Colonic mucosa (tissue), 4 donors: ENCODE measurements around the gene YRDC. TPM values are rescaled to one million over a fixed set of nuclear protein-coding genes. Genes with fewer than 3 reads are reported as not detected.

ENCODE experiments used
- DNase-seq: peaks from one replicate; pipeline ENCODE4 v3.0.0-alpha.2; 2020
- H3K27ac ChIP-seq: fragments of 200-600 bp; one replicate; pipeline ENCODE4 v1.8.0; 2021
- H3K27me3 ChIP-seq: fragments of 200-600 bp; one replicate; pipeline ENCODE4 v1.8.0; 2021
- H3K36me3 ChIP-seq: fragments of 200-600 bp; one replicate; pipeline ENCODE4 v1.8.0; 2021
- H3K4me1 ChIP-seq: fragments of 200-600 bp; one replicate; pipeline ENCODE4 v1.8.0; 2021; ENCODE audit warnings: mild to moderate bottlenecking
- H3K4me3 ChIP-seq: fragments of 200-600 bp; one replicate; pipeline ENCODE4 v1.8.0; 2021
- H3K9ac ChIP-seq, 2 donors: one replicate each; pipeline ENCODE4 v1.7.0; 2013; ENCODE audit warnings: control low read depth in 2 of 2, low read depth in 2 of 2, low read length in 2 of 2
- H3K9me3 ChIP-seq: fragments of 200-600 bp; one replicate; pipeline ENCODE4 v1.8.0; 2021
- intact Hi-C: fragments of 100-400 bp; cut with DNase I; formaldehyde crosslinking; loops from one replicate; pipeline ENCODE4 v1.14.1; 2022
- total RNA-seq, 2 donors: library from RNA; stranded (reverse); fragmentation: NEBNext Ultra II Directional in 1 of 2; extraction: Animal tissue kit (Norgen Biotek cat#: 25700) in 1 of 2; gene quantifications; one replicate each; pipeline ENCODE4 v1.2.1, GENCODE V29; 2021
- TF ChIP-seq, protein P1 (sequence below): fragments of 200-600 bp; IDR thresholded peaks from one replicate; pipeline ENCODE4 v1.8.0; 2022; ENCODE audit warnings: antibody characterized with exemption, mild to moderate bottlenecking
- donor health status: healthy.
- donor health status: DM: no; HTN: no; CAD: no.
- donor health status: DM: no; HTN: no; CAD: no.

Gene YRDC
- total RNA-seq, 2 donors from 2014 or later: 14.4 to 16.3 TPM

DNA sequence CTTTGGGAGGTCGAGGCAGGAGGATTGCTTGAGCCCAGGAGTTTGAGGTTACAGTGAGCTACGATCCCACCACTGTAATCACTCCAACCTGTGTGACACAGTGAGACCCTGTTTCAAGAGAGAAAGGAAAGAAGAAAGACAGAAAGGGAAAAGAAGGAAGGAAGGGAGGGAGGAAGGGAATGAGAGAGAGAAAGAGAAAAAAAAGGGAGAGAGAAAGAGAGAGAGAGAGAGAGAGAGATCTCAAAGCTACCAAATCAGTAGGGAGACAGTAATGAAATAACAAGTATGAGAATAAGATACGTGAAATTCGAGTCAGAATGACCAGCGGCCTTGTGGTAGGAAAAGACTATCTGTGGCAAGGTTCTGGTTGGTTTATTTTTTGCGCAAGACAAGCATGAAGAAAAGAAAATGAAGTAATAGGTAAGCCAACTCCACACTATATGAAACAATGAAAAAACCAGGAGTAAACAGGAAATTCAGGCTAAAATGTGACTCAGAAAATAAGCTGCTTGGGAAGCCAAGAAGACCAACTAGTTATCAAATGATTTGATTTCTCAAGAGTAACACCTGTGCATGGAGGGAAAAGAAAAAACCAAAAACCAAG is 42.4 kb upstream of the YRDC start:
- intact Hi-C loops: no loop called here
- Histone ChIP-seq H3K36me3 (no peaks in the 10 kb centered on the region), H3K27ac (no peak overlapping the region)

GRCh38 chr1:37849480-37849879 is 41.5 kb upstream of the YRDC start:
- TF ChIP-seq, protein P1, sequence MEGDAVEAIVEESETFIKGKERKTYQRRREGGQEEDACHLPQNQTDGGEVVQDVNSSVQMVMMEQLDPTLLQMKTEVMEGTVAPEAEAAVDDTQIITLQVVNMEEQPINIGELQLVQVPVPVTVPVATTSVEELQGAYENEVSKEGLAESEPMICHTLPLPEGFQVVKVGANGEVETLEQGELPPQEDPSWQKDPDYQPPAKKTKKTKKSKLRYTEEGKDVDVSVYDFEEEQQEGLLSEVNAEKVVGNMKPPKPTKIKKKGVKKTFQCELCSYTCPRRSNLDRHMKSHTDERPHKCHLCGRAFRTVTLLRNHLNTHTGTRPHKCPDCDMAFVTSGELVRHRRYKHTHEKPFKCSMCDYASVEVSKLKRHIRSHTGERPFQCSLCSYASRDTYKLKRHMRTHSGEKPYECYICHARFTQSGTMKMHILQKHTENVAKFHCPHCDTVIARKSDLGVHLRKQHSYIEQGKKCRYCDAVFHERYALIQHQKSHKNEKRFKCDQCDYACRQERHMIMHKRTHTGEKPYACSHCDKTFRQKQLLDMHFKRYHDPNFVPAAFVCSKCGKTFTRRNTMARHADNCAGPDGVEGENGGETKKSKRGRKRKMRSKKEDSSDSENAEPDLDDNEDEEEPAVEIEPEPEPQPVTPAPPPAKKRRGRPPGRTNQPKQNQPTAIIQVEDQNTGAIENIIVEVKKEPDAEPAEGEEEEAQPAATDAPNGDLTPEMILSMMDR: no peak
- Histone ChIP-seq H3K36me3 (no peaks in the 10 kb centered on the region), H3K9me3 (no peaks in the 10 kb centered on the region), H3K27me3 (no peaks in the 10 kb centered on the region), H3K4me1 (peaks cover 5% of the 10 kb centered on the region), H3K9ac (no peak overlapping the region), H3K27ac (no peak overlapping the region), H3K4me3 (no peak overlapping the region)
- intact Hi-C loops: no loop called here
- DNase-seq: no peak

More for the DNA sequence above, 42.4 kb upstream of the YRDC start:
- Histone ChIP-seq H3K4me1 (peaks cover 5% of the 10 kb centered on the region), H3K4me3 (no peak overlapping the region), H3K9ac (no peak overlapping the region), H3K27me3 (no peaks in the 10 kb centered on the region), H3K9me3 (no peaks in the 10 kb centered on the region)
- TF ChIP-seq, protein P1: no peak
- no peak for DNase-seq

- H3K9ac ChIP-seq: peak overlapping the region in 1 of 2 donors; percentile 55
- intact Hi-C loops: no loop called here
- peak overlapping the region; percentile 71 for H3K27ac ChIP-seq
- no peaks in the 10 kb centered on the region for H3K9me3 ChIP-seq
- peak; percentile 30 for DNase-seq
- no peaks in the 10 kb centered on the region for H3K36me3 ChIP-seq
- H3K4me1 ChIP-seq: peaks cover 5% of the 10 kb centered on the region
- no peaks in the 10 kb centered on the region for H3K27me3 ChIP-seq
- TF ChIP-seq, protein P1: no peak
- no peak overlapping the region for H3K4me3 ChIP-seq
These were observed 38.8 kb upstream of the YRDC start for GRCh38 chr1:37846647-37847339.

DNA sequence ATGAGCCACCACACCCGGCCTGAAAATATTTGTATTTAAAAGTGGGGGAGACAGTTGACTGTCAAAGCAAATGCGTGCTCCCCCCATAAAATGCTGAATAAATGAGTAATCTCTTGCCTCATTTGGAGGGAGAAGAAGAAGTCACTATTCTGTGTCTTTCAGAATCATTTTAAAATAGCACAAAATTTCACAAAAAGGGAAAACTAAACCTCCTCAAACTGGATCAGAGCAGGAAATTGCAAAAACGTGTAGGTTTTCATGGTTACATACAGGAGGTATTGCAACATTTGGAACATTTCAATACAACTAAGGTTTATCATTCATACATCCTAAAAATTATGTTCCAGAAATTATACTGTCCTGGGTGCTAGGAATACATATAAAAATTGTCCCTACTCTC is 37.8 kb upstream of the YRDC start:
- H3K4me1 ChIP-seq: peaks cover 5% of the 10 kb centered on the region
- intact Hi-C loops: no loop called here
- TF ChIP-seq, protein P1: no peak
- H3K9ac ChIP-seq: no peak overlapping the region
- no peaks in the 10 kb centered on the region for H3K36me3 ChIP-seq
- DNase-seq: no peak
- no peaks in the 10 kb centered on the region for H3K27me3 ChIP-seq
- H3K4me3 ChIP-seq: no peak overlapping the region
- no peaks in the 10 kb centered on the region for H3K9me3 ChIP-seq
- H3K27ac ChIP-seq: peak overlapping the region; percentile 71

DNA sequence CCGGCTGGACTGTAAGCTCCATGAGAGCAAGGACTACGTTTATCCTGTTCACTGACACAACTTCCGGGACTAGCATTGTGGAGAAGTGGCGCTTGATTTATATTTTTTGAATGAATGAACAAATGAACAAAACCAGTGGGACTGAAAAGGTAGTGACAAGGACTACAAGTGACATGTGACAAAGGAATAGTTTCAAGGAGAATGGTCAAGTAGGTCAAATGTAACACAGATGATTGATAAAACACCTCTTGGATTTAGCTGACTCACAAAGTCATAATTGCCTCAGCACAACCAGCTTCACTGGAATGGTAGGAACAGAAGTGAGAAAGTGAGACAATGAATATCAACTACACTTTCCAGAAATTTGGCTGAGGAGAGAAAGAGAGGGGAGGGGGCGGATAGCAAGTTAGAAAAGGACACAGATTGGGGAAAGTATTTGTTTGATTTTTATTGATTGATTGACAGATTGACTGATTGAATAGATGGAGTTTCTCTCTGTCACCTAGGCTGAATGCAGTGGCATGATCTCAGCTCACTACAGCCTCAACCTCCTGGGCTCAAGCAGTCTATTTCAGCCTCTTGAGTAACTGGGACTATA is 37.1 kb upstream of the YRDC start:
- intact Hi-C loops: no loop called here
- Histone ChIP-seq H3K9me3 (no peaks in the 10 kb centered on the region), H3K4me3 (no peak overlapping the region), H3K27me3 (no peaks in the 10 kb centered on the region), H3K4me1 (peaks cover 5% of the 10 kb centered on the region), H3K9ac (no peak overlapping the region), H3K27ac (no peak overlapping the region), H3K36me3 (no peaks in the 10 kb centered on the region)
- TF ChIP-seq, protein P1: no peak
- DNase-seq: no peak
